ENCODE results near the gene MFNG. TPM values are rescaled to one million over a fixed set of nuclear protein-coding genes. Genes with fewer than 3 reads are reported as not detected.

MFNG gene
- total RNA-seq, 2 experiments from 2014 or later = 218 to 219 TPM

- DNase-seq = no peak
- H3K27ac Mint-ChIP-seq = no peak overlapping the region
- peaks cover 6% of the 10 kb centered on the region for H3K4me1 Mint-ChIP-seq
- H3K4me3 Mint-ChIP-seq = no peak overlapping the region
- H3K27me3 Mint-ChIP-seq = peaks cover 11% of the 10 kb centered on the region
- POLR2A ChIA-PET = interaction anchor here (0.7 kb wide), 1 partner anchor 159 kb away, joined by 3 read pairs; no protein-coding TSS in a partner anchor
- CTCF ChIA-PET = interaction anchor here (1.2 to 1.3 kb wide), 2 partner anchors 13 to 106 kb away, joined by 3 read pairs; no protein-coding TSS in a partner anchor
- H3K9me3 Mint-ChIP-seq = peaks cover 3% of the 10 kb centered on the region
- H3K36me3 Mint-ChIP-seq (ENCODE audit: low read depth) = no peaks in the 10 kb centered on the region
Observed at GRCh38 chr22:37442537-37442936, 43.6 kb downstream of the MFNG start.

GRCh38 chr22:37442135-37442534 is 44.0 kb downstream of the MFNG start:
- DNase-seq = no peak
- no peak overlapping the region for H3K27ac Mint-ChIP-seq
- H3K9me3 Mint-ChIP-seq = peaks cover 3% of the 10 kb centered on the region
- H3K4me3 Mint-ChIP-seq = no peak overlapping the region
- POLR2A ChIA-PET = interaction anchor here (0.7 kb wide), 1 partner anchor 158 kb away, joined by 3 read pairs; no protein-coding TSS in a partner anchor
- CTCF ChIA-PET = interaction anchor here (0.7 to 1.3 kb wide), 4 partner anchors 13 to 106 kb away, joined by 3 read pairs; no protein-coding TSS in a partner anchor
- peaks cover 6% of the 10 kb centered on the region for H3K4me1 Mint-ChIP-seq
- H3K36me3 Mint-ChIP-seq (ENCODE audit: low read depth) = no peaks in the 10 kb centered on the region
- peaks cover 13% of the 10 kb centered on the region for H3K27me3 Mint-ChIP-seq

GRCh38 chr22:37440875-37441274 is 45.3 kb downstream of the MFNG start:
- Mint-ChIP-seq H3K9me3 (peaks cover 3% of the 10 kb centered on the region), H3K4me3 (no peak overlapping the region), H3K27ac (no peak overlapping the region), H3K4me1 (peaks cover 6% of the 10 kb centered on the region), H3K36me3 (ENCODE audit: low read depth) (no peaks in the 10 kb centered on the region), H3K27me3 (peaks cover 13% of the 10 kb centered on the region)
- no peak for DNase-seq
- CTCF ChIA-PET = interaction anchor here (0.6 to 1.0 kb wide), 2 partner anchors 9 to 58 kb away, joined by 3 read pairs; no protein-coding TSS in a partner anchor
- POLR2A ChIA-PET = no interaction called here

- Mint-ChIP-seq H3K36me3 (ENCODE audit: low read depth) (no peaks in the 10 kb centered on the region), H3K27ac (no peak overlapping the region), H3K4me1 (peaks cover 6% of the 10 kb centered on the region), H3K4me3 (no peak overlapping the region), H3K27me3 (peaks cover 15% of the 10 kb centered on the region), H3K9me3 (peaks cover 3% of the 10 kb centered on the region)
- DNase-seq = no peak
- ChIA-PET CTCF (interaction anchor here (0.6 to 2.5 kb wide), 4 partner anchors 11 to 867 kb away, joined by 3 to 11 read pairs (median 4); no protein-coding TSS in a partner anchor), POLR2A (no interaction called here)
Observed at GRCh38 chr22:37439347-37439746, 46.8 kb downstream of the MFNG start.

GRCh38 chr22:37435970-37436603 is 50.1 kb downstream of the MFNG start:
- CTCF ChIA-PET = no interaction called here
- Mint-ChIP-seq H3K4me1 (peaks cover 14% of the 10 kb centered on the region), H3K4me3 (no peak overlapping the region), H3K36me3 (ENCODE audit: low read depth) (no peaks in the 10 kb centered on the region), H3K27ac (no peak overlapping the region), H3K27me3 (peaks cover 11% of the 10 kb centered on the region), H3K9me3 (peaks cover 6% of the 10 kb centered on the region)
- POLR2A ChIA-PET = no interaction called here
- DNase-seq = no peak

- Mint-ChIP-seq H3K36me3 (ENCODE audit: low read depth) (no peaks in the 10 kb centered on the region), H3K27ac (no peak overlapping the region), H3K4me1 (peaks cover 16% of the 10 kb centered on the region), H3K9me3 (peaks cover 6% of the 10 kb centered on the region), H3K4me3 (no peak overlapping the region), H3K27me3 (peaks cover 24% of the 10 kb centered on the region)
- ChIA-PET POLR2A (no interaction called here), CTCF (interaction anchor here (0.6 to 0.9 kb wide), 2 partner anchors 9 to 313 kb away, joined by 3 read pairs; no protein-coding TSS in a partner anchor)
- no peak for DNase-seq
Observed at GRCh38 chr22:37433786-37434185, 52.4 kb downstream of the MFNG start.

- H3K4me1 Mint-ChIP-seq = peaks cover 16% of the 10 kb centered on the region
- no peak overlapping the region for H3K4me3 Mint-ChIP-seq
- no peak overlapping the region for H3K27ac Mint-ChIP-seq
- H3K9me3 Mint-ChIP-seq = peaks cover 6% of the 10 kb centered on the region
- DNase-seq = no peak
- peaks cover 34% of the 10 kb centered on the region for H3K27me3 Mint-ChIP-seq
- ChIA-PET CTCF (interaction anchor here (1.2 kb wide), 1 partner anchor 8 kb away, joined by 3 read pairs; no protein-coding TSS in a partner anchor), POLR2A (interaction anchor here (0.7 kb wide), 1 partner anchor 1144 kb away, joined by 4 read pairs; no protein-coding TSS in a partner anchor)
- no peaks in the 10 kb centered on the region for H3K36me3 Mint-ChIP-seq (ENCODE audit: low read depth)
Observed at GRCh38 chr22:37432708-37433054, 53.5 kb downstream of the MFNG start.

- no peak overlapping the region for H3K27ac Mint-ChIP-seq
- POLR2A ChIA-PET = interaction anchor here (0.7 kb wide), 1 partner anchor 1144 kb away, joined by 4 read pairs; no protein-coding TSS in a partner anchor
- peaks cover 33% of the 10 kb centered on the region for H3K27me3 Mint-ChIP-seq
- peaks cover 6% of the 10 kb centered on the region for H3K9me3 Mint-ChIP-seq
- CTCF ChIA-PET = interaction anchor here (0.7 to 1.6 kb wide), 5 partner anchors 9 to 386 kb away, joined by 3 to 5 read pairs (median 3); no protein-coding TSS in a partner anchor
- no peak for DNase-seq
- no peak overlapping the region for H3K4me3 Mint-ChIP-seq
- H3K4me1 Mint-ChIP-seq = peaks cover 16% of the 10 kb centered on the region
- H3K36me3 Mint-ChIP-seq (ENCODE audit: low read depth) = no peaks in the 10 kb centered on the region
Observed at GRCh38 chr22:37431801-37432707, 54.1 kb downstream of the MFNG start.

- Mint-ChIP-seq H3K9me3 (peaks cover 6% of the 10 kb centered on the region), H3K27ac (no peak overlapping the region), H3K4me1 (peaks cover 16% of the 10 kb centered on the region), H3K27me3 (peaks cover 40% of the 10 kb centered on the region), H3K4me3 (no peak overlapping the region), H3K36me3 (ENCODE audit: low read depth) (no peaks in the 10 kb centered on the region)
- ChIA-PET CTCF (interaction anchor here (0.7 to 1.6 kb wide), 4 partner anchors 18 to 385 kb away, joined by 3 to 5 read pairs (median 4); no protein-coding TSS in a partner anchor), POLR2A (no interaction called here)
- DNase-seq = no peak
Observed at GRCh38 chr22:37431366-37431765, 54.8 kb downstream of the MFNG start.

GRCh38 chr22:37430941-37431340 is 55.2 kb downstream of the MFNG start:
- Mint-ChIP-seq H3K27ac (no peak overlapping the region), H3K9me3 (peaks cover 6% of the 10 kb centered on the region), H3K36me3 (ENCODE audit: low read depth) (no peaks in the 10 kb centered on the region), H3K4me3 (no peak overlapping the region), H3K27me3 (peaks cover 44% of the 10 kb centered on the region), H3K4me1 (peaks cover 17% of the 10 kb centered on the region)
- CTCF ChIA-PET = interaction anchor here (0.8 to 1.6 kb wide), 3 partner anchors 17 to 385 kb away, joined by 3 to 5 read pairs (median 4); no protein-coding TSS in a partner anchor
- POLR2A ChIA-PET = no interaction called here
- no peak for DNase-seq

GRCh38 chr22:37428649-37429586 is 57.3 kb downstream of the MFNG start:
- H3K36me3 Mint-ChIP-seq (ENCODE audit: low read depth) = no peaks in the 10 kb centered on the region
- H3K9me3 Mint-ChIP-seq = peaks cover 3% of the 10 kb centered on the region
- H3K4me1 Mint-ChIP-seq = peaks cover 17% of the 10 kb centered on the region
- DNase-seq = peak; percentile 60
- CTCF ChIA-PET = interaction anchor here (0.7 to 2.7 kb wide), 7 partner anchors 9 to 173 kb away, joined by 3 to 11 read pairs (median 4); no protein-coding TSS in a partner anchor
- POLR2A ChIA-PET = no interaction called here
- H3K4me3 Mint-ChIP-seq = no peak overlapping the region
- peaks cover 53% of the 10 kb centered on the region for H3K27me3 Mint-ChIP-seq
- no peak overlapping the region for H3K27ac Mint-ChIP-seq

Measured in activated CD4-positive, alpha-beta T cell treated with anti-CD3 and anti-CD28 coated beads, Interleukin-2, amount 10 ng/mL, durations not matched to agents 7 days and 5 days (primary cell).